Measurements from ENCODE around the gene CLIC1. TPM values are rescaled to one million over a fixed set of nuclear protein-coding genes. Genes with fewer than 3 reads are reported as not detected.

Gene CLIC1
- total and polyA plus RNA-seq, 10 donors, result 296 to 447 (median 347) TPM

DNA sequence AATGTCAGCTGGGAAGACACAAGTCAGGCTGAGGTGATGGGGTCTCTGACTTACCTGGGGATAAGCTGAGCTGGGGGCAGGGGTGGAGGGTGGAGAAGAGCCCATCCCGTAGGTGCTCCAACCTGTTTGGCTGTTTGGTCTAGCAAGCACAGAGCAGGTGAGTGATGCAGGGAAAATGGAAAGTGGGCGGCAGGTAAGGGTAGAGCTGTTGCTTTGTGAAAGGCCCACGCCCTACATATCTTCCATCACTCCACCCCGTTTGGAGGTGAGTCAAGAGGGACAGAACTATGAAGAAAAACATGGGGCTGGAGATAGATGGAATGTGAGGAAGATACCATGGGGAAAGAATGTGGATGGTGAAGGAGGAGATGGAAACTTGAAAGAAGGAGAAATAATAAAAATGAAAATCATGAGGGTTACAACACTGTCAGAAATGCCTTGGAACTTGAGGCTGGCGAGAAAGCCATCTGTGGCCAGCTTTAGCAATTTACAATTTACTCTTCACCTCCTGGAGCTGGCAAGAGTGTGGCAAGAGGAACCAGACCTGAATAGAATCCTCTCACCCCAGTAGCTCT is 16.0 kb downstream of the CLIC1 start:
- peaks cover 0 to 6% (median 0%) of the 10 kb centered on the region in 6 donors for H3K36me3 ChIP-seq
- 76 to 92% (median 88%) methylated on average over 5 of the region's 5 CpGs for WGBS, 5 donors
- no peak for DNase-seq
- no peak overlapping the region for H3K27ac ChIP-seq
- intact Hi-C loops (cut with DNase I; ENCODE audit: low total_unique reads), result no loop called here
- TF ChIP-seq POLR2AphosphoS5 (IDR thresholded peaks at IDR 0.05), result no peak
- TF ChIP-seq, protein P1, sequence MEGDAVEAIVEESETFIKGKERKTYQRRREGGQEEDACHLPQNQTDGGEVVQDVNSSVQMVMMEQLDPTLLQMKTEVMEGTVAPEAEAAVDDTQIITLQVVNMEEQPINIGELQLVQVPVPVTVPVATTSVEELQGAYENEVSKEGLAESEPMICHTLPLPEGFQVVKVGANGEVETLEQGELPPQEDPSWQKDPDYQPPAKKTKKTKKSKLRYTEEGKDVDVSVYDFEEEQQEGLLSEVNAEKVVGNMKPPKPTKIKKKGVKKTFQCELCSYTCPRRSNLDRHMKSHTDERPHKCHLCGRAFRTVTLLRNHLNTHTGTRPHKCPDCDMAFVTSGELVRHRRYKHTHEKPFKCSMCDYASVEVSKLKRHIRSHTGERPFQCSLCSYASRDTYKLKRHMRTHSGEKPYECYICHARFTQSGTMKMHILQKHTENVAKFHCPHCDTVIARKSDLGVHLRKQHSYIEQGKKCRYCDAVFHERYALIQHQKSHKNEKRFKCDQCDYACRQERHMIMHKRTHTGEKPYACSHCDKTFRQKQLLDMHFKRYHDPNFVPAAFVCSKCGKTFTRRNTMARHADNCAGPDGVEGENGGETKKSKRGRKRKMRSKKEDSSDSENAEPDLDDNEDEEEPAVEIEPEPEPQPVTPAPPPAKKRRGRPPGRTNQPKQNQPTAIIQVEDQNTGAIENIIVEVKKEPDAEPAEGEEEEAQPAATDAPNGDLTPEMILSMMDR (IDR thresholded peaks at IDR 0.05 in 8 of 11, conservative IDR thresholded peaks at IDR 0.05 in 3 of 11), result no peak
- TF ChIP-seq POLR2A (IDR thresholded peaks at IDR 0.05), result no peak
- H3K4me1 ChIP-seq, result peaks cover 0 to 14% (median 3%) of the 10 kb centered on the region in 6 donors
- no peaks in the 10 kb centered on the region for H3K27me3 ChIP-seq (replicated peaks in 1 of 7)
- H3K4me3 ChIP-seq, result no peak overlapping the region
- no peaks in the 10 kb centered on the region for H3K9me3 ChIP-seq

DNA sequence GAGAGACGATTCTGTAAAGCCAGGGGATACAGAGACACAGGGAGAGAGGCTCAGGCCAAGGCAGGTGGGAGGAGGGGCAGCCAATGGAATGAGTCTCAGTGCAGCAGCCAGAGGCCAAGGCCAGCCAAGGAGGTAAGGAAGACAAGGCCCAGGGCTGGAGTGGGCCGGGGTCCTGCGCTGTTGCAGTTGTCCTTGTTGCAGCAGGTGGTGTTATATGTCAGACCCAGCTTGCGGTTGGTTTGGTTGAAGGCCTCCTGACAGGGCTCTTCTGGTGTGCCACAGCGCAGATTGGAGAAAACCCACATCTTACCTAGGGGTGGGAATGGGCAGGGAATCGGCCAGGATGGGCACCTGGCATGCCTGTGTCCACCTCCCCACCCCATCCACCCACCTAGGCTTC is 17.3 kb downstream of the CLIC1 start:
- TF ChIP-seq, protein P1 (IDR thresholded peaks at IDR 0.05 in 8 of 11, conservative IDR thresholded peaks at IDR 0.05 in 3 of 11), result no peak
- TF ChIP-seq POLR2A (IDR thresholded peaks at IDR 0.05), result no peak
- TF ChIP-seq POLR2AphosphoS5 (IDR thresholded peaks at IDR 0.05), result no peak
- DNase-seq, result peak; percentile 54
- WGBS, 5 donors, result 66 to 90% (median 89%) methylated on average over 6 of the region's 6 CpGs
- Histone ChIP-seq H3K4me3 (no peak overlapping the region), H3K27me3 (replicated peaks in 1 of 7) (no peaks in the 10 kb centered on the region), H3K36me3 (no peaks in the 10 kb centered on the region), H3K9me3 (no peaks in the 10 kb centered on the region), H3K27ac (no peak overlapping the region), H3K4me1 (peaks cover 0 to 12% (median 3%) of the 10 kb centered on the region in 6 donors)
- intact Hi-C loops (cut with DNase I; ENCODE audit: low total_unique reads), result no loop called here

DNA sequence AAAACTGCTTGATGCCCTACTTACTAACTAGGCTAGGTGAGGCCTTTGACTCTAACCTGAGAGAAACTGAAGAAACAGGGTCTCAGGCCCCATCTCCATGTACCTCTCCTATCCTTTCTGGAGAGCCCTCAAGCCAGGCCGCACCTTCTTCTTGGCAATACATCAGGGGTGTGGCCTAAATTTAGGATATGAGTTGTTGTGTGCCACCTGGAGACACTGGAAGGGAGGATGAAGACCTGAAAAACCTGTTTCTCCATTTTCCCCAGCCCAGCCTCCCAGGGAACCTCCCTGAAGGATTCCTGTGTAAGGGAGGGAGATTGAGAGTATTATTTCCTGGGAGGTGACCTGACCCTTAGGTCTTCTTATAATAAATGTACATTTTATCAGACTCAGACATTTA is 18.1 kb downstream of the CLIC1 start:
- intact Hi-C loops (cut with DNase I; ENCODE audit: low total_unique reads), result no loop called here
- Histone ChIP-seq H3K27ac (no peak overlapping the region), H3K27me3 (replicated peaks in 1 of 7) (no peaks in the 10 kb centered on the region), H3K9me3 (no peaks in the 10 kb centered on the region), H3K4me3 (no peak overlapping the region), H3K36me3 (no peaks in the 10 kb centered on the region), H3K4me1 (peaks cover 0 to 5% (median under 1%) of the 10 kb centered on the region in 6 donors)
- no peak for TF ChIP-seq POLR2A (IDR thresholded peaks at IDR 0.05)
- TF ChIP-seq, protein P1 (IDR thresholded peaks at IDR 0.05 in 8 of 11, conservative IDR thresholded peaks at IDR 0.05 in 3 of 11), result no peak
- no peak for TF ChIP-seq POLR2AphosphoS5 (IDR thresholded peaks at IDR 0.05)
- DNase-seq, result no peak
- 79 to 90% (median 84%) methylated on average over 1 of the region's 1 CpG for WGBS, 5 donors

DNA sequence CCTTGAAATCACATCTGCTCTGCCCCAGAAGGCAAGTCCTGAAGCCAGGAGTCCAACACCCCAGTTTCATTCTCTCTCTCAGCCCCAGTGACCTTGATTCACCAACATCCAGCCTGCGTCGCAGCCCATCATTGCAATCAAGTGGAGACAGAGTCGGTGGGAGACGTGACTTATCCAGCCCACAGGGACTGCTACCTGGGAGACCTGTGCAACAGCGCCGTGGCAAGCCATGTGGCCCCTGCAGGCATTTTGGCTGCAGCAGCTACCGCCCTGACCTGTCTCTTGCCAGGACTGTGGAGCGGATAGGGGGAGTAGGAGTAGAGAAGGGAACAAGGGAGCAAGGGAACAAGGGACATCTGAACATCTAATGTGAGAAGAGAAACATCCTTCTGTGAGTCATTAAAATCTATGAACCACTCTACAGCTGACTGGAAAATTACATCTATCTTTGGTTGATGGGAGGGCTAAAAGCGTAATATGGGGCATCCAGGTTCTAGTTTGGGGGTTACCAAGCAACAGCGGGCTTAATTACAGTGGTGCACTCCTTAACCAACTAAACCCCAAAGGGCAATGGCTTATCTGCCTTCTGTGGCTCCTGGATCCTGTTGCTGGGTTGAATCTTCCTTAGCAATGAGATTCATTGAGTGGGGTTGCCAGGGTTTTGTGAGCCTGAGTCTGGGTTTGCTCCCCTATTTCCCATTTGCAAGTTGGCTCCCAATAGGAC is 18.7 kb downstream of the CLIC1 start:
- 86 to 92% (median 88%) methylated on average over 10 of the region's 10 CpGs for WGBS, 5 donors
- H3K4me1 ChIP-seq, result no peaks in the 10 kb centered on the region
- H3K27me3 ChIP-seq (replicated peaks in 1 of 7), result no peaks in the 10 kb centered on the region
- TF ChIP-seq, protein P1 (IDR thresholded peaks at IDR 0.05 in 8 of 11, conservative IDR thresholded peaks at IDR 0.05 in 3 of 11), result no peak
- no peak for TF ChIP-seq POLR2A (IDR thresholded peaks at IDR 0.05)
- no peak for TF ChIP-seq POLR2AphosphoS5 (IDR thresholded peaks at IDR 0.05)
- H3K27ac ChIP-seq, result no peak overlapping the region
- no peaks in the 10 kb centered on the region for H3K36me3 ChIP-seq
- intact Hi-C loops (cut with DNase I; ENCODE audit: low total_unique reads), result no loop called here
- H3K9me3 ChIP-seq, result no peaks in the 10 kb centered on the region
- no peak overlapping the region for H3K4me3 ChIP-seq
- DNase-seq, result no peak
